ENCODE measurements around the gene FKBP1A. TPM values are rescaled to one million over a fixed set of nuclear protein-coding genes. Genes with fewer than 3 reads are reported as not detected.

The FKBP1A gene
- polyA plus RNA-seq, 1 of the 3 experiments (the other 2 are of a cell fraction), result 362 TPM

- Histone ChIP-seq H3K36me3 (replicated peaks in 1 of 2; ENCODE audit: control insufficient read depth in 1 of 2, insufficient read depth in 2 of 2, low read length in 1 of 2) (no peaks in the 10 kb centered on the region), H3K9ac (no peak overlapping the region), H3K9me2 (no peaks in the 10 kb centered on the region), H2AFZ (ENCODE audit: low read depth) (no peak overlapping the region), H3K79me2 (ENCODE audit: insufficient read depth) (no peaks in the 10 kb centered on the region), H3F3A (replicated peaks; ENCODE audit: insufficient read depth) (peaks cover 11% of the 10 kb centered on the region), H3K27me3 (ENCODE audit: insufficient read depth) (no peaks in the 10 kb centered on the region), H3K4me2 (no peak overlapping the region), H4K20me1 (ENCODE audit: insufficient read depth) (no peaks in the 10 kb centered on the region), H3K9me3 (no peaks in the 10 kb centered on the region), H3K4me1 (ENCODE audit: control insufficient read depth in 1 of 2, insufficient read depth in 2 of 2, low read depth in 1 of 2, low read length in 1 of 2) (peaks cover 3 to 19% of the 10 kb centered on the region in 2 experiments; a peak in 3 of 4 replicates), H3K27ac (ENCODE audit: low read depth in 2 of 2, low read length in 1 of 2) (no peak overlapping the region), H3K4me3 (ENCODE audit: low read depth in 2 of 2, low read length in 1 of 2) (no peak overlapping the region)
- ChIA-PET POLR2A (no interaction called here), CTCF (interaction anchor here (1.1 kb wide), 1 partner anchor 118 kb away, joined by 6 read pairs; no protein-coding TSS in a partner anchor)
- WGBS (ENCODE audit: low lambda C conversion rate), result 58% methylated on average over 4 of the region's 4 CpGs
- no peak for TF ChIP-seq MXI1 (IDR thresholded peaks at IDR 0.05; ENCODE audit: low read depth, low read length)
- TF ChIP-seq GATA2 (CRISPR knock-in tag; IDR thresholded peaks at IDR 0.05), result no peak
- no peak for TF ChIP-seq CTCF (IDR thresholded peaks at IDR 0.05)
- DNase-seq, result no peak
Observed at GRCh38 chr20:1319051-1319450, 73.8 kb downstream of the FKBP1A start.

Other genes starting within 250 kb of the FKBP1A start
- 1.8 and 2.6 TPM in 2 replicates for gene TMEM74B, start 208.1 kb downstream of the FKBP1A start, polyA plus RNA-seq (2012; rRNA removed)
- not detected in 2 replicates for gene C20orf202, start 189.6 kb downstream of the FKBP1A start, polyA plus RNA-seq (2012; rRNA removed)
- gene RAD21L1, start 167.0 kb downstream of the FKBP1A start, polyA plus RNA-seq (2012; rRNA removed), result 0.03 TPM in 1 of 2 replicates, not detected in the other
- 2.2 and 2.5 TPM in 2 replicates for gene SNPH, start 126.8 kb downstream of the FKBP1A start, polyA plus RNA-seq (2012; rRNA removed)
- gene SDCBP2, start 63.9 kb downstream of the FKBP1A start, polyA plus RNA-seq (2012; rRNA removed), result 3.0 and 4.0 TPM in 2 replicates
- gene NSFL1C, start 73.8 kb upstream of the FKBP1A start, polyA plus RNA-seq (2012; rRNA removed), result 30.6 and 45.9 TPM in 2 replicates
- gene SIRPB2, start 98.4 kb upstream of the FKBP1A start, polyA plus RNA-seq (2012; rRNA removed), result not detected in 2 replicates
- not detected in 2 replicates for gene SIRPD, start 164.7 kb upstream of the FKBP1A start, polyA plus RNA-seq (2012; rRNA removed)
- gene SIRPB1, start 227.0 kb upstream of the FKBP1A start, polyA plus RNA-seq (2012; rRNA removed), result 0.19 and 0.53 TPM in 2 replicates

All from SK-N-SH (cell line).